HL-60 (cell line): ENCODE measurements around the gene CORO2A.

Source experiments
- CTCF ChIP-seq: IDR thresholded peaks from one replicate; pipeline ENCODE4 v1.5.1; 2011; ENCODE audit warnings: low read length, control low read depth, inconsistent platforms; ENCODE audit not compliant: insufficient read depth
- GABPA ChIP-seq: IDR thresholded peaks from 2 replicates; pipeline ENCODE4 v1.6.1; 2012; ENCODE audit warnings: low read depth
- POLR2AphosphoS5 ChIP-seq: IDR thresholded peaks from 2 replicates; pipeline ENCODE4 v1.6.1; 2012; ENCODE audit warnings: low read depth
- SPI1 ChIP-seq: IDR thresholded peaks from 2 replicates; pipeline ENCODE4 v1.6.1; 2012; ENCODE audit warnings: low read depth, mild to moderate bottlenecking, borderline replicate concordance
- TF ChIP-seq, protein P1 (sequence below): IDR thresholded peaks from 2 replicates; pipeline ENCODE4 v1.6.1; 2012; ENCODE audit warnings: low read depth; ENCODE audit not compliant: insufficient replicate concordance

DNA sequence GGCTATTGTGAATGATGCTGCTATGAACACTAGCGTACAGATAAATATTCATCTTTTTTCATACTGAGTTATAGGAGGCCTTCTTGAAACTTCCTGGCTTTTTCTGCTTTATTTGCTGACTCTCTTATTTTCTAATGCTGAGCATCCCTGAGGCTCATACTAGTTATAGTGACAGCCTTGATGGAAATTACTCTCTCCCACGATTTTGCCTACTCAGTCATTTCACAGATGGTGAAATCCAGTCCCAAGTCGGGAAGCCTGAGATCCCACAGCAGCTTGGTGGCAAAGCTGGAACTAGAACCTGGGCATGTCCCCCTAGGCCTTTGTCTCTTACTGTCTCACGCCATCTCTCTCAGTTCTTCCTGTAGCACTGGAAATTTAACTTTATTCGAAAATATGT lies 113.5 kb downstream of the CORO2A start:
- TF ChIP-seq CTCF, result no peak
- TF ChIP-seq POLR2AphosphoS5, result no peak
- TF ChIP-seq, protein P1, sequence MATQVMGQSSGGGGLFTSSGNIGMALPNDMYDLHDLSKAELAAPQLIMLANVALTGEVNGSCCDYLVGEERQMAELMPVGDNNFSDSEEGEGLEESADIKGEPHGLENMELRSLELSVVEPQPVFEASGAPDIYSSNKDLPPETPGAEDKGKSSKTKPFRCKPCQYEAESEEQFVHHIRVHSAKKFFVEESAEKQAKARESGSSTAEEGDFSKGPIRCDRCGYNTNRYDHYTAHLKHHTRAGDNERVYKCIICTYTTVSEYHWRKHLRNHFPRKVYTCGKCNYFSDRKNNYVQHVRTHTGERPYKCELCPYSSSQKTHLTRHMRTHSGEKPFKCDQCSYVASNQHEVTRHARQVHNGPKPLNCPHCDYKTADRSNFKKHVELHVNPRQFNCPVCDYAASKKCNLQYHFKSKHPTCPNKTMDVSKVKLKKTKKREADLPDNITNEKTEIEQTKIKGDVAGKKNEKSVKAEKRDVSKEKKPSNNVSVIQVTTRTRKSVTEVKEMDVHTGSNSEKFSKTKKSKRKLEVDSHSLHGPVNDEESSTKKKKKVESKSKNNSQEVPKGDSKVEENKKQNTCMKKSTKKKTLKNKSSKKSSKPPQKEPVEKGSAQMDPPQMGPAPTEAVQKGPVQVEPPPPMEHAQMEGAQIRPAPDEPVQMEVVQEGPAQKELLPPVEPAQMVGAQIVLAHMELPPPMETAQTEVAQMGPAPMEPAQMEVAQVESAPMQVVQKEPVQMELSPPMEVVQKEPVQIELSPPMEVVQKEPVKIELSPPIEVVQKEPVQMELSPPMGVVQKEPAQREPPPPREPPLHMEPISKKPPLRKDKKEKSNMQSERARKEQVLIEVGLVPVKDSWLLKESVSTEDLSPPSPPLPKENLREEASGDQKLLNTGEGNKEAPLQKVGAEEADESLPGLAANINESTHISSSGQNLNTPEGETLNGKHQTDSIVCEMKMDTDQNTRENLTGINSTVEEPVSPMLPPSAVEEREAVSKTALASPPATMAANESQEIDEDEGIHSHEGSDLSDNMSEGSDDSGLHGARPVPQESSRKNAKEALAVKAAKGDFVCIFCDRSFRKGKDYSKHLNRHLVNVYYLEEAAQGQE, result no peak
- TF ChIP-seq GABPA, result no peak
- TF ChIP-seq SPI1, result no peak
